GM19193 (cell line): ENCODE measurements around the gene TOP1.

Experiments
- POLR2A ChIP-seq: IDR thresholded peaks from 4 replicates; pipeline ENCODE4 v1.6.1; 2011; ENCODE audit not compliant: insufficient read depth, insufficient read length; ENCODE audit errors: extremely low read depth

TOP1 gene

GRCh38 chr20:41017448-41018042 lies 11.1 kb upstream of the TOP1 start:
- no peak for TF ChIP-seq POLR2A

GRCh38 chr20:41018153-41018552 lies 10.5 kb upstream of the TOP1 start:
- no peak for TF ChIP-seq POLR2A

- TF ChIP-seq POLR2A = no peak
These were observed 5.1 kb upstream of the TOP1 start for GRCh38 chr20:41023549-41023948.

- TF ChIP-seq POLR2A = no peak
These were observed 1.3 kb upstream of the TOP1 start for GRCh38 chr20:41027366-41027765.

- no peak for TF ChIP-seq POLR2A
These were observed 707 bp upstream of the TOP1 start for GRCh38 chr20:41027872-41028358.

- TF ChIP-seq POLR2A = no peak
These were observed 704 bp downstream of the TOP1 start for GRCh38 chr20:41029150-41029901.

- no peak for TF ChIP-seq POLR2A
These were observed 1.4 kb downstream of the TOP1 start for GRCh38 chr20:41030061-41030460.

GRCh38 chr20:41030531-41031242 lies 2.1 kb downstream of the TOP1 start:
- no peak for TF ChIP-seq POLR2A

- no peak for TF ChIP-seq POLR2A
These were observed 2.6 kb downstream of the TOP1 start for GRCh38 chr20:41031243-41031619.

GRCh38 chr20:41032271-41032670 lies 3.6 kb downstream of the TOP1 start:
- no peak for TF ChIP-seq POLR2A

- no peak for TF ChIP-seq POLR2A
These were observed 5.6 kb downstream of the TOP1 start for GRCh38 chr20:41034239-41034638.

- no peak for TF ChIP-seq POLR2A
These were observed 6.6 kb downstream of the TOP1 start for GRCh38 chr20:41035207-41035606.

- no peak for TF ChIP-seq POLR2A
These were observed 8.6 kb downstream of the TOP1 start for GRCh38 chr20:41037179-41037578.

GRCh38 chr20:41038149-41038877 lies 9.7 kb downstream of the TOP1 start:
- no peak for TF ChIP-seq POLR2A

GRCh38 chr20:41038878-41039404 lies 10.3 kb downstream of the TOP1 start:
- no peak for TF ChIP-seq POLR2A
